H9 (cell line): ENCODE results near the gene PIK3CG. TPM values are rescaled to one million over a fixed set of nuclear protein-coding genes. Genes with fewer than 3 reads are reported as not detected.

Experiments used
- DNase-seq: peaks from one replicate; pipeline ENCODE4 v3.0.0-alpha.2; 2017
- H2AFZ ChIP-seq: one replicate; pipeline ENCODE4 v1.6.1; 2013; ENCODE audit warnings: mild to moderate bottlenecking, low read length, control low read depth, moderate library complexity
- H2AK5ac ChIP-seq: 2 replicates; pipeline ENCODE4 v1.6.1; 2013; ENCODE audit warnings: low read length, control low read depth, mixed read lengths; ENCODE audit not compliant: insufficient read length
- H2BK120ac ChIP-seq: one replicate; pipeline ENCODE4 v1.6.1; 2013; ENCODE audit warnings: low read depth, mild to moderate bottlenecking, low read length, control low read depth, inconsistent platforms; ENCODE audit not compliant: poor library complexity, severe bottlenecking
- H2BK12ac ChIP-seq: 2 replicates; pipeline ENCODE4 v1.6.1; 2013; ENCODE audit warnings: low read length, control low read depth, mixed read lengths, low read depth; ENCODE audit not compliant: insufficient read length
- H2BK15ac ChIP-seq: 2 replicates; pipeline ENCODE4 v1.6.1; 2013; ENCODE audit warnings: low read depth, low read length, control low read depth
- H2BK20ac ChIP-seq: one replicate; pipeline ENCODE4 v1.6.1; 2013; ENCODE audit warnings: low read depth, mild to moderate bottlenecking, low read length, control low read depth, inconsistent platforms; ENCODE audit not compliant: poor library complexity, severe bottlenecking
- H2BK5ac ChIP-seq: 2 replicates; pipeline ENCODE4 v1.6.1; 2013; ENCODE audit warnings: low read length, control low read depth, mixed read lengths; ENCODE audit not compliant: insufficient read length
- H3K14ac ChIP-seq: 2 replicates; pipeline ENCODE4 v1.6.1; 2013; ENCODE audit warnings: low read length, control low read depth; ENCODE audit not compliant: insufficient read depth
- H3K18ac ChIP-seq: 2 replicates; pipeline ENCODE4 v1.6.1; 2013; ENCODE audit warnings: low read depth, mild to moderate bottlenecking, mixed read lengths, low read length, control low read depth; ENCODE audit not compliant: insufficient read length
- H3K23ac ChIP-seq: 2 replicates; pipeline ENCODE4 v1.6.1; 2013; ENCODE audit warnings: low read length, control low read depth, mixed read lengths, low read depth; ENCODE audit not compliant: insufficient read length
- H3K23me2 ChIP-seq: 2 replicates; pipeline ENCODE4 v1.6.1; 2013; ENCODE audit warnings: low read depth, mild to moderate bottlenecking, mixed read lengths, low read length, control low read depth; ENCODE audit not compliant: insufficient read length, poor library complexity, severe bottlenecking
- H3K27ac ChIP-seq: 2 replicates; pipeline ENCODE4 v1.5.1; 2013; ENCODE audit warnings: low read length, control low read depth, mixed read lengths, low read depth; ENCODE audit not compliant: insufficient read length
- H3K27me3 ChIP-seq: 2 replicates; pipeline ENCODE4 v1.6.1; 2013; ENCODE audit warnings: low read length, control low read depth, inconsistent platforms; ENCODE audit not compliant: insufficient read depth
- H3K4ac ChIP-seq: 2 replicates; pipeline ENCODE4 v1.6.1; 2013; ENCODE audit warnings: low read depth, mild to moderate bottlenecking, control low read depth, inconsistent platforms, low read length, moderate library complexity
- H3K4me1 ChIP-seq: 2 replicates; pipeline ENCODE4 v1.6.1; 2013; ENCODE audit warnings: low read length, control low read depth, inconsistent platforms; ENCODE audit not compliant: insufficient read depth
- H3K4me2 ChIP-seq: 2 replicates; pipeline ENCODE4 v1.6.1; 2013; ENCODE audit warnings: low read length, control low read depth, mixed read lengths; ENCODE audit not compliant: insufficient read length, insufficient read depth
- H3K56ac ChIP-seq: 2 replicates; pipeline ENCODE4 v1.6.1; 2013; ENCODE audit warnings: low read depth, mild to moderate bottlenecking, mixed read lengths, low read length, control low read depth; ENCODE audit not compliant: insufficient read length
- H3K79me1 ChIP-seq: 2 replicates; pipeline ENCODE4 v1.6.1; 2013; ENCODE audit warnings: low read depth, mild to moderate bottlenecking, moderate library complexity, low read length, control low read depth, inconsistent platforms; ENCODE audit not compliant: insufficient read depth, poor library complexity, severe bottlenecking
- H3K79me2 ChIP-seq: 2 replicates; pipeline ENCODE4 v1.6.1; 2013; ENCODE audit warnings: low read length, control low read depth, inconsistent platforms; ENCODE audit not compliant: insufficient read depth
- H3K9ac ChIP-seq: 2 replicates; pipeline ENCODE4 v1.6.1; 2013; ENCODE audit warnings: low read length, control low read depth, mixed read lengths; ENCODE audit not compliant: insufficient read length; ENCODE audit errors: extremely low read depth
- H3K9me3 ChIP-seq: one replicate; pipeline ENCODE4 v1.6.1; 2013; ENCODE audit warnings: low read depth, low read length, inconsistent platforms; ENCODE audit not compliant: control insufficient read depth
- H3T11ph ChIP-seq: one replicate; pipeline ENCODE4 v1.6.1; 2013; ENCODE audit warnings: mild to moderate bottlenecking, low read length, control low read depth, inconsistent platforms
- H4K20me1 ChIP-seq: one replicate; pipeline ENCODE4 v1.6.1; 2013; ENCODE audit not compliant: control insufficient read depth, insufficient read length, insufficient read depth
- H4K5ac ChIP-seq: 2 replicates; pipeline ENCODE4 v1.6.1; 2013; ENCODE audit warnings: low read depth, mild to moderate bottlenecking, mixed read lengths, low read length, control low read depth; ENCODE audit not compliant: insufficient read length
- H4K8ac ChIP-seq: replicated peaks from 2 replicates; pipeline ENCODE4 v1.6.1; 2013; ENCODE audit warnings: low read length, control low read depth, mixed read lengths, low read depth; ENCODE audit not compliant: insufficient read length
- H4K91ac ChIP-seq: 2 replicates; pipeline ENCODE4 v1.6.1; 2013; ENCODE audit warnings: low read depth, mild to moderate bottlenecking, moderate library complexity, mixed read lengths, low read length, control low read depth; ENCODE audit not compliant: insufficient read length
- H3K27ac Mint-ChIP-seq, 3 experiments: 2 replicates in 2 of 3; 3 replicates in 1 of 3; pipeline ENCODE4 v1.8.0; 2020 to 2021; ENCODE audit warnings: mixed read lengths in 3 of 3, mild to moderate bottlenecking in 1 of 3, moderate library complexity in 1 of 3
- H3K27me3 Mint-ChIP-seq: 2 replicates; pipeline ENCODE4 v1.8.0; 2021; ENCODE audit warnings: low read depth, mild to moderate bottlenecking, moderate library complexity, mixed read lengths
- H3K36me3 Mint-ChIP-seq, 3 experiments: 2 replicates in 2 of 3; 3 replicates in 1 of 3; pipeline ENCODE4 v1.8.0; 2020 to 2021; ENCODE audit warnings: low read depth in 3 of 3, mixed read lengths in 3 of 3; ENCODE audit not compliant: insufficient read depth in 1 of 3
- H3K4me1 Mint-ChIP-seq, 2 experiments: 2 replicates each; pipeline ENCODE4 v1.8.0; 2020; ENCODE audit warnings: mixed read lengths in 2 of 2
- H3K4me3 Mint-ChIP-seq, 2 experiments: 2 replicates in 1 of 2; 3 replicates in 1 of 2; pipeline ENCODE4 v1.8.0; 2020 to 2021; ENCODE audit warnings: mild to moderate bottlenecking in 2 of 2, mixed read lengths in 2 of 2, moderate library complexity in 1 of 2
- H3K9me3 Mint-ChIP-seq, 2 experiments: 2 replicates in 1 of 2; 3 replicates in 1 of 2; pipeline ENCODE4 v1.8.0; 2020; ENCODE audit warnings: mild to moderate bottlenecking in 2 of 2, mixed read lengths in 2 of 2, moderate library complexity in 1 of 2
- WGBS: extraction: QIAGEN DNeasy Blood & Tissue Kit; methylation state at CpG from one replicate; pipeline ENCODE4 v1.1.7; 2013; ENCODE audit warnings: missing lambda C conversion rate, low lambda C conversion rate, mixed read lengths; ENCODE audit not compliant: insufficient read length; ENCODE audit errors: extremely low coverage; 5-methylcytosine and 5-hydroxymethylcytosine counted together
- total RNA-seq: library from RNA; stranded (reverse); gene quantifications from 2 replicates; pipeline ENCODE4 v1.2.1, GENCODE V29; 2021
- TF ChIP-seq, protein P1 (sequence below): fragments of 200-600 bp; sonication (generic); conservative IDR thresholded peaks from 3 replicates; pipeline ENCODE4 v1.8.0; 2021; ENCODE audit warnings: antibody characterized with exemption, mild to moderate bottlenecking

The PIK3CG gene
- total RNA-seq, 1 experiment from 2014 or later: not detected

DNA sequence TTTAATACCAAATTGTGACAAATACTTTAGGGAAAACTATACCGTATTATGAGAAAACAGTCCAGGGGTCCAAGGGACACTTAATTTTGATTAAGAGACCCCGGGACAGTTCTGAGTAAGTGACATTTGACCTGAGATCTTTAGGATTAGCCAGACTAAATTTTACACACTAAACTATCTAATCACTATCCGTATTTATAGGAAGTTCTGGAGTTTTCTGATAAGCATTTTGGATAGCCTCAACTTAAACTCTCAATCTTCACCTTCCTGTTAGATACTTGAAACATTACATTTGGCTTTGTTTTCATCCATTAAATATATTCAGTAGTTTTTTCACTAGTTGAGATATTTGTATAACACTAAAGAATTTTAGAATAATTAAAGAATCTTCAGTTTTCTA lies 5.4 kb downstream of the PIK3CG start:
- no peaks in the 10 kb centered on the region for H3K27me3 ChIP-seq
- WGBS: no CpG with 5 or more reads among the region's 3 CpGs
- H2BK120ac ChIP-seq: no peak overlapping the region
- no peak overlapping the region for H3T11ph ChIP-seq
- H3K4me1 ChIP-seq: no peaks in the 10 kb centered on the region
- H3K23me2 ChIP-seq: no peaks in the 10 kb centered on the region
- H2BK20ac ChIP-seq: no peak overlapping the region
- H3K79me1 ChIP-seq: no peaks in the 10 kb centered on the region
- H4K91ac ChIP-seq: no peak overlapping the region
- Mint-ChIP-seq H3K27me3 (no peaks in the 10 kb centered on the region; the same call in 1 of the 2 replicates), H3K36me3 (peaks cover 0 to 4% (median under 1%) of the 10 kb centered on the region in 3 experiments; a peak in 4 of 7 replicates), H3K9me3 (peaks cover 4 to 5% of the 10 kb centered on the region in 2 experiments; a peak in 3 of 5 replicates), H3K4me1 (no peaks in the 10 kb centered on the region), H3K27ac (no peak overlapping the region), H3K4me3 (no peak overlapping the region)
- no peak overlapping the region for H3K23ac ChIP-seq
- DNase-seq: no peak
- H3K4ac ChIP-seq: no peak overlapping the region
- H2BK12ac ChIP-seq: no peak overlapping the region
- no peak overlapping the region for H3K18ac ChIP-seq
- no peak overlapping the region for H3K56ac ChIP-seq
- H3K27ac ChIP-seq: no peak overlapping the region
- no peak overlapping the region for H3K4me2 ChIP-seq
- no peak overlapping the region for H2AK5ac ChIP-seq
- no peak overlapping the region for H3K9ac ChIP-seq
- no peak overlapping the region for H2AFZ ChIP-seq
- no peaks in the 10 kb centered on the region for H3K79me2 ChIP-seq
- H4K20me1 ChIP-seq: no peaks in the 10 kb centered on the region
- no peaks in the 10 kb centered on the region for H3K9me3 ChIP-seq
- no peak overlapping the region for H2BK15ac ChIP-seq
- H4K8ac ChIP-seq: no peak overlapping the region
- no peak overlapping the region for H3K14ac ChIP-seq
- no peak overlapping the region for H2BK5ac ChIP-seq
- TF ChIP-seq, protein P1, sequence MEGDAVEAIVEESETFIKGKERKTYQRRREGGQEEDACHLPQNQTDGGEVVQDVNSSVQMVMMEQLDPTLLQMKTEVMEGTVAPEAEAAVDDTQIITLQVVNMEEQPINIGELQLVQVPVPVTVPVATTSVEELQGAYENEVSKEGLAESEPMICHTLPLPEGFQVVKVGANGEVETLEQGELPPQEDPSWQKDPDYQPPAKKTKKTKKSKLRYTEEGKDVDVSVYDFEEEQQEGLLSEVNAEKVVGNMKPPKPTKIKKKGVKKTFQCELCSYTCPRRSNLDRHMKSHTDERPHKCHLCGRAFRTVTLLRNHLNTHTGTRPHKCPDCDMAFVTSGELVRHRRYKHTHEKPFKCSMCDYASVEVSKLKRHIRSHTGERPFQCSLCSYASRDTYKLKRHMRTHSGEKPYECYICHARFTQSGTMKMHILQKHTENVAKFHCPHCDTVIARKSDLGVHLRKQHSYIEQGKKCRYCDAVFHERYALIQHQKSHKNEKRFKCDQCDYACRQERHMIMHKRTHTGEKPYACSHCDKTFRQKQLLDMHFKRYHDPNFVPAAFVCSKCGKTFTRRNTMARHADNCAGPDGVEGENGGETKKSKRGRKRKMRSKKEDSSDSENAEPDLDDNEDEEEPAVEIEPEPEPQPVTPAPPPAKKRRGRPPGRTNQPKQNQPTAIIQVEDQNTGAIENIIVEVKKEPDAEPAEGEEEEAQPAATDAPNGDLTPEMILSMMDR: no peak
- H4K5ac ChIP-seq: no peak overlapping the region
